GM18858 (cell line): ENCODE measurements around the gene BCAT1.

Source experiments
- ATAC-seq: cut with Tn5 transposase; IDR thresholded peaks from one replicate; pipeline ENCODE4 v1.9.1; 2021; ENCODE audit not compliant: unreplicated experiment

BCAT1 gene

GRCh38 chr12:24948757-24949722 lies at the start of gene BCAT1:
Gene BCAT1 (minus strand): TSS chr12:24949101. CDS start chr12:24948932, 169 bp downstream.
- no peak for ATAC-seq

DNA sequence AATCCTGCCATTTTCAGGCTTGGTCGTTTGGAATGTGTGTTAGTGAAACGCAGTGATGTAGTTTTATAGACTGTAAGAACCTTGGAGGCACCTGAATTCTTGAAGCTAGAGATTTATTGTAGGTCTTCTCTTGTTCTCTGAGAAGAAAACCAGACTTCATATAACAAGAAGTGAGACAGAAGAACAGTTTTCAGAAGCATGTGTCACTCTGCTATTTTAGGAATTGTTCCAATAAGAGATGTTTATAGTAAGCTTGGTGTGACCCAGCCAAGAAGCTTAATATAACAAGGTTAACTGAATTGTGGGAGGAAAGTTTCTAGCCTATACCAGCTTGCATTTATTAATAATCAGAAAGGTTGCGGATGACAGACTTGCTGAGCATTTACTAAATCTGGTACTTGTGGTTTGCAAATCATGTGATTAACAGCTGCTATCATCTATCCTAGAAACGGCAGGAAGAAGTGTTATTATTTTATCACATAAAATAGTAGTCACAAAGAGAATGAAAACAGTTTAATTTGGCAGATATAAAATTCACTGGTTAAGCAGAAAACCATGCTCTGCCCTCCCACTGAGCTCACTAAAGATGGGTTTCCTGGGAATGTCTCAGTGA lies 49.2 kb upstream of the BCAT1 start:
- ATAC-seq = peak; percentile 91

DNA sequence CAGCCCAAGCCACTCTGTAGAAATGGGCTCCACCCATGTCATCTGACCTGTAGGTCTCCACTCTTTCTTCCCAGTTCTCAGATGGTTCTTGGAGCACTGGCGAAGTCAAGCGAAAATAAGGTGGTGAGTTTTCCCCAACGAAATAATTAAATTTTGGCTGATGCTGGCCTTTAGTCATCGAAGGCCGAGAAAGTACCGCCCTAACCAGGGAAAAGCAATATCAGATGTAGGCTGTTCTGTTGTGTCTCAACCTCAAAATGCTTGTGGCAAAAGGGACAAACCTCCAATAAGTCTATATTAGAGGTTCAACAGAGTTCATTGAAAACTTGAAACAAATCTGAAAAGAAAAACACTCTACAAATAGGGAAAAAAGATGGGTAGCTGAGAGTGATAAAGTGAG lies 48.6 kb upstream of the BCAT1 start:
- ATAC-seq = no peak

- ATAC-seq = no peak
These were observed 47.9 kb upstream of the BCAT1 start for GRCh38 chr12:24996820-24997219.

DNA sequence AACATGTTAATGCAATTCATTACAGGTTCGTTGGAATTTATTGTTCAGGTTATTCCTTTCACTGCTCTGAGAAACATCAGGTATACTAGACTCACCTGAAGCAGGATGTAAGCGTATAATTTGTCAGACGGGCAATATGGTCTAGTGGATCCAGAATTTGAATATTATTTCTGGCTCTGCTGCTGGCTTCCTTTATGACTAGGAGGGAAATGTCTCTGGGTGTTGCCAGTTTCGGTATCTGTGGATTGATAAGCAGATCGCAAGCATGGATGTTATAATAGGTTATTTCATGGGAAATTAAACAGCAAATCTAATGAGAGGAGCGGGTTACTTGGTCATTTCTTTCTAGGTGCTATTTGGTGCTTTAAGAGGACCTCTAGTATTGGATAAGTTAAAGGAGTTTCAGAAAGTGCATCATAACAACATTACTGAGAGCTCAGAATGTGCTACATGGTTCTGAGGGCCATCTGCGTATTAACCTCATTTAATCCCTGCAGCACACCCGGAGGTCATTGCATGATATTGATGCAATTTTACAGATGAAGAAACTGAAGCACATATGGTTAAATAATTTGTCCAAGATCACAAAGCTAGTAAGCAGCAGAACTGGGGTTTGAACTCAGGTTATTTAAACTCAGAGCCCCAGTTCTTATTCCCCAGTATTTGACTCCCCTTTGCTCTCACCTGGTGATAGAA lies 47.3 kb upstream of the BCAT1 start:
- no peak for ATAC-seq

GRCh38 chr12:24993793-24994192 lies 44.9 kb upstream of the BCAT1 start:
- ATAC-seq = no peak

DNA sequence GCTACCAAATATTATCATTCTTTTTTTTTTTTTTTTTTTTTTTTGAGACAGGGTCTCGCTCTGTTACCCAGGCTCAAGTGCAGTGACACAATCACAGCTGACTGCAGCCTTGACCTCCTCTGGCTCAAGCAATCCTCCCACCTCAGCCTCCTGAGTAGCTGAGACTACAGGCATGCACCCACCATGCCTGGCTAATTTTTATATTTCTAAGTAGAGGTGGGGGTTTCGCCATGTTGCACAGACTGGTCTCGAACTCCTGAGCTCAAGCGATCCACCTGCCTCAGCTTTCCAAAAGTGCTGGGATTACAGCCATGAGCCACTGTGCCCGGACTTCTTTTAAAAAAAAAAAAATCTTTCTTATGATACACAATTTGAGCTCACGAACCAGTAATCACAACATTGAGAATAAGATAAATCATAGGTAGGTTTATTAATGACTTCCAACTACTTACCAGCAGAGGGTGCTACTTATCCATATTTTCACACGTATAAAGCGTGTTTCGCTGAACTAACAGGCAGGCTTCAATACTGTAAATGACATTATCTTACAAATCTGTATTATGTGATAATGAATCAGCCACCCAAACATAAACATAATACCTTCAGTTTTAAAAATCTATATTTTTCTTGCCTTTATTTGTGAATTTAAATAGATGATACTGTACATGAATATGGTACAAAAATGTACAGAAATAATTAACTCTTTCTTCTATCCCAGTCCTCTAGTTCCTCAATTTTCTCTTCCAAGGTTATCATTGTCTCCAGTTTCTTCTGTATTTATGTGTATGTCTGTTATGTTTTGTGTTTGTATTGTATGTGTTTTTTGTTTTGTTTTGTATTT lies 42.5 kb upstream of the BCAT1 start:
- ATAC-seq = peak; percentile 62

GRCh38 chr12:24989216-24989615 lies 40.3 kb upstream of the BCAT1 start:
- no peak for ATAC-seq

DNA sequence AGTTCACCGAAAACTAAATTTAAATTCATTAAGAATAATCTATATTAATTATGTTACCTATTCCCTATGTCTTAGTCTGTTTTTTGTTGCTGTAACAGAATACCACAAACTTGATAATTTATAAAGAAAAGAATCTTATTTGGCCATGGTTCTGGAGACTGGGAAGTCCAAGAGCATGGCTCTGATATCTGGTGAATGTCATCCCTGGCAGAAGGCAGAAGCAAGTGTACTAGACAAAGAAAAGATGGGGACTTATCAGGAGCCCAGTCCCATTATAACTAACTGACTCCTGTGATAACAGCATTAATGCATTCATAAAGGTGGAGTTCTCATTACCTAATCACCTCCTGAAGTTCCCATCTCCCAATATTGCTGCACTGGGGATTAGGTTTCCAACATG lies 33.3 kb upstream of the BCAT1 start:
- no peak for ATAC-seq

GRCh38 chr12:24979976-24980730 lies 31.3 kb upstream of the BCAT1 start:
- ATAC-seq = no peak

DNA sequence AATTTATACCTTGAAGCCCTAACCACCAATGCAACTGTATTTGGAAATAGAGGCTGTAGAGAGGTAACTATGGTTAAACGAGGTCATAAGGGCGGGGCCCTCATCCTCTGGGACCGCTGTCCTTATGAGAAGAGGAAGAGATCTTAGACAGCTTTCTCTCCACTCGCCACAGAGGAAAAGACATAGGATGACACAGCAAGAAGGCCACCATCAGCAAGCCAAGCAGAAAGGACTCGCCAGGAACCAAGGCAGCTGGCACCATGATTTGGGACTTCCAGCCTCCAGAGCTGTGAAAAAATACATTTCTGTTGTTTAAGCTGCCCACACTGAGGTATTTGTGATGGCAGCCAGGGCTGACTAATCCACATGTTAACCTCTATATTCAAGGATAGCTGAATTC lies 30.4 kb upstream of the BCAT1 start:
- no peak for ATAC-seq

DNA sequence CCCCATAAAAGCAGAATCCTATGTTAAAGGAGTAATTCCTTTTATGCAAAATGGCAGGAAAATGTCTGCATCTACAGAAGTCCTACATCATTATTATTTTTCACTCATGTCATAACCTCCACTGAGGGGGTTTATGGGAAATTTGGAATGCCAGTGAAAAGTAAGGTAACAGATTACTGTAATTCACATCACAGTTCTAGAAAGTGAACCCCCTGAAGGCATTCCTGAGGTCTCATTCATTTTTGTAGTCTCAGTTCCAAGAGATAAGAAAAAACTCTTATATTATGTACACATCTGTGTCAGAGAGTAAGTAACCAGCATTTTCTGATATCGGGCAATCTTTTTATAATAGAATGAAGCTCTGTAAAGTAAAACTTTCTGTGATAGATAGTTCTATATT lies 28.8 kb upstream of the BCAT1 start:
- no peak for ATAC-seq

- ATAC-seq = no peak
These were observed 28.2 kb upstream of the BCAT1 start for GRCh38 chr12:24977060-24977459.

DNA sequence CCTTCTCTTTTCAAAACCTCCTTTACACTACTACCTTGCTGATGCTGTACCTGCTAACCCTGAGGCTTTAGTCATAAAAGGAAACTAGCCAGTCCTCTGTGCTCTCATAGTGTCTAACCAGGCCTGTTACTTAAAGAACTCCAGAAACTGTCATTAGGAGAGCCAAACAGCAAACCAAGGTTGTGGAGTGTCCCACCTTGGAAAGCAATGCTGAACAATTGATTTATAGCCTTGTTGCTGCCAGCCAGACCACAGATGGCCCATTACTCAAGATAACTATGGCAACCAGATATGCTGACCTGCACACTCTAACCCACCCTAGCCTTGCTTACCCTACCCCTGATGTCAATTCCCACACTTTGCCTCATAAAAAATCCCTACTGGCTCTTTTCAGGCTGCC lies 26.5 kb upstream of the BCAT1 start:
- ATAC-seq = no peak

GRCh38 chr12:24974216-24974615 lies 25.3 kb upstream of the BCAT1 start:
- no peak for ATAC-seq

GRCh38 chr12:24972078-24972477 lies 23.2 kb upstream of the BCAT1 start:
- ATAC-seq = no peak

DNA sequence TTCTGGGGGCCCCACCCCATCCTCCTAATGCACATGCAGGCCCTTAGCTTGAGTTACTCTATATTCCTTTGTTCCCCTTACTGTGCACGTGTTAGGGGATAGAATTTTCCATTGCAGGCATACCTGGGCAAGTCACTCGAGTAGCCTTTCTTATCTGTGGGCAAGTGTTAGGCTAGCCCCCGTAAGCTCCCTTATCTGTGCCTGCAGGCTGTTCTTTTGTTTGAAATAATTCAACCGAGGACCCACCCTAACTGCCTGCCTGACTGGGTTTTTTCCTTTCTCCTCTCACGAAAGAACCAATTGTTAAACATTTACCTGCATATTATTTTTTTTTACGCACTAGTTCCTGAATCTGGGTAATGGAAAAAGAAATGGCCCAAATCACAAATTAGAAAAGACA lies 21.3 kb upstream of the BCAT1 start:
- no peak for ATAC-seq

DNA sequence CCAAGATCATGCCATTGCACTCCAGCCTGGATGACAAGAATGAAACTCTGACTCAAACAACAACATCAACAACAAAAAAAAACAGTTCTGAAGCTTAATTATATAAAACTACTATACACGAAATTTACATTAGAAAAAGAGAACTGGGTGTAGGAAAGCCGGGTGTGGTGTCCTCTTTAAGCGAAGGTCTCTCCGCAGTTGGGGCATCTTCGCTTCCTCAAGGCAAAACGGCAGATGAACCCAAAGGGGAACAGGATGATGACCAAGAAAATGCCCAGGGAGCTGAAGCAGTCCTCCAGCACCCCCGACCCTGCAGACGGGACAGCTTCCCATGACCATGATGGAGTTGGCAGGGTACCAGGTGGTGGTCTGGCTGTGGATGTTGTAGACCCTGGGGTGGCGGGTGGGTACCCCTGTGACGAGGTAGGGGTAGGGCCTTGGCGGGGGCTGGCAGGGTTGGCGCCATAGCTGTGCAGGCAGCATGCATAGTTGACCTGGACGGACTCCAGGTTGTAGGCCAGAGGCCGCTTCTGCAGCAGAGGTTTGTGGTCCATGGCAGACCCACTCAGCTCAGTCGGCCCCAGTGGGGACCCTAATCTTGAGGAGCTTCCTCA lies 18.2 kb upstream of the BCAT1 start:
- ATAC-seq = no peak

GRCh38 chr12:24964342-24964741 lies 15.4 kb upstream of the BCAT1 start:
- ATAC-seq = no peak
